ENCODE results near the gene KCTD1. TPM values are rescaled to one million over a fixed set of nuclear protein-coding genes. Genes with fewer than 3 reads are reported as not detected.

The KCTD1 gene
- total and polyA plus RNA-seq, 2 donors (not counting 1 experiment from before 2014, with no cell fraction given): 4.2 to 8.4 TPM

DNA sequence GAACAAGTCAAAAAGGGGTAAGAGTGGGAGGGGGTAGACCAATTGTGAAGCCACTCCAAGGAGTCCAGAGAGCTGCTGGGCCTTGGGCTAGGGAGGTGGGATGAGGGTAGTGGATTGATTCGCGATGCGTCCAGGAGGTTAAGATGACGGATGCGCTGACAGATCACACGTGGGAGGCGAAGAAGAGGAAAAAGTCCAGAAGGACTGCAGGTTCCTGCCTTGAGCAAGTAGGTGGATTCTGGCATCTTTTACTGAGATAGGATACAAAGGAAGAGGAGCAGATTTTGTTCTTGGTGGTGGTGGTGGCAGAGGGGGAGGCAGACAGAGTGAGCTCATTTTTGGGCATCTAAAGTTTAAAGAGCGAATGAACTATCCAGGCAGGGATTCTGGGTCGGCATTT lies 76.5 kb downstream of the KCTD1 start:
- Histone ChIP-seq H3K36me3 (ENCODE audit: control insufficient read depth, insufficient read depth, low read length) (no peaks in the 10 kb centered on the region), H3K9me3 (ENCODE audit: control insufficient read depth, insufficient read depth, low read depth, low read length) (no peaks in the 10 kb centered on the region), H3K4me3 (replicated peaks in 1 of 4; ENCODE audit: control extremely low read depth in 1 of 4, insufficient read depth in 1 of 4, low read depth in 3 of 4, low read length in 4 of 4) (no peak overlapping the region), H2AFZ (ENCODE audit: low read length) (no peak overlapping the region), H3K27ac (ENCODE audit: insufficient read depth, low read length) (no peak overlapping the region), H3K4me2 (ENCODE audit: extremely low read depth, insufficient read depth, low read length) (no peak overlapping the region), H3K4me1 (ENCODE audit: control insufficient read depth, extremely low read depth, insufficient read depth, low read length) (no peaks in the 10 kb centered on the region), H4K20me1 (ENCODE audit: control insufficient read depth, extremely low read depth, insufficient read depth, low read length) (no peaks in the 10 kb centered on the region), H3K27me3 (ENCODE audit: control insufficient read depth, insufficient read depth, low read length) (no peaks in the 10 kb centered on the region), H3K9ac (ENCODE audit: insufficient read depth, low read length) (no peak overlapping the region), H3K79me2 (ENCODE audit: control insufficient read depth, insufficient read depth, low read length) (no peaks in the 10 kb centered on the region)
- no peak for DNase-seq (ENCODE audit: low read depth in 2 of 2)
- TF ChIP-seq EZH2 (IDR thresholded peaks at IDR 0.05; ENCODE audit: low read length, missing control alignments): no peak
- TF ChIP-seq, protein P1, sequence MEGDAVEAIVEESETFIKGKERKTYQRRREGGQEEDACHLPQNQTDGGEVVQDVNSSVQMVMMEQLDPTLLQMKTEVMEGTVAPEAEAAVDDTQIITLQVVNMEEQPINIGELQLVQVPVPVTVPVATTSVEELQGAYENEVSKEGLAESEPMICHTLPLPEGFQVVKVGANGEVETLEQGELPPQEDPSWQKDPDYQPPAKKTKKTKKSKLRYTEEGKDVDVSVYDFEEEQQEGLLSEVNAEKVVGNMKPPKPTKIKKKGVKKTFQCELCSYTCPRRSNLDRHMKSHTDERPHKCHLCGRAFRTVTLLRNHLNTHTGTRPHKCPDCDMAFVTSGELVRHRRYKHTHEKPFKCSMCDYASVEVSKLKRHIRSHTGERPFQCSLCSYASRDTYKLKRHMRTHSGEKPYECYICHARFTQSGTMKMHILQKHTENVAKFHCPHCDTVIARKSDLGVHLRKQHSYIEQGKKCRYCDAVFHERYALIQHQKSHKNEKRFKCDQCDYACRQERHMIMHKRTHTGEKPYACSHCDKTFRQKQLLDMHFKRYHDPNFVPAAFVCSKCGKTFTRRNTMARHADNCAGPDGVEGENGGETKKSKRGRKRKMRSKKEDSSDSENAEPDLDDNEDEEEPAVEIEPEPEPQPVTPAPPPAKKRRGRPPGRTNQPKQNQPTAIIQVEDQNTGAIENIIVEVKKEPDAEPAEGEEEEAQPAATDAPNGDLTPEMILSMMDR (conservative IDR thresholded peaks at IDR 0.05 in 1 of 2, IDR thresholded peaks at IDR 0.05 in 1 of 2; ENCODE audit: low read depth in 1 of 2, low read length in 2 of 2): no peak

DNA sequence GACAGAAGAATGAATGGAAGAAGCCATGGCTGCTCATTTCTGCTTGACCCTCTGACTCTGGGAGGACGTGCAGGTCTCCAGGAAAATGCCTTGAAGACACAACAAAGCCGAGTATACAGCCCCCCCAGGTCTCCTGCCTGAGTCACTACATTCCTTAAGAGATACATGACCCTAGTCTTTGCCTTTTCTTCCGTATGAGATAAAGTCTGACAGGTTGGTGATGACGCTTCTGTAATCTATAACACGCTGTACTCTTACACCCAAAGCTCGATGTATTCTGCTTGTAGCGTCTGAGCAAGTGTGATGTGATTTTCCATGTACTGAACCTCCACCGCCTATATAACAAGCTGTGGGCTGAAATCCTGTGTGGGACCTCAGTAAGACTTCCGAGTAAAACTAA lies 77.3 kb downstream of the KCTD1 start:
- Histone ChIP-seq H3K9ac (ENCODE audit: insufficient read depth, low read length) (no peak overlapping the region), H3K9me3 (ENCODE audit: control insufficient read depth, insufficient read depth, low read depth, low read length) (no peaks in the 10 kb centered on the region), H3K4me3 (replicated peaks in 1 of 4; ENCODE audit: control extremely low read depth in 1 of 4, insufficient read depth in 1 of 4, low read depth in 3 of 4, low read length in 4 of 4) (no peak overlapping the region), H3K27me3 (ENCODE audit: control insufficient read depth, insufficient read depth, low read length) (no peaks in the 10 kb centered on the region), H3K27ac (ENCODE audit: insufficient read depth, low read length) (no peak overlapping the region), H3K79me2 (ENCODE audit: control insufficient read depth, insufficient read depth, low read length) (no peaks in the 10 kb centered on the region), H2AFZ (ENCODE audit: low read length) (no peak overlapping the region), H4K20me1 (ENCODE audit: control insufficient read depth, extremely low read depth, insufficient read depth, low read length) (no peaks in the 10 kb centered on the region), H3K4me2 (ENCODE audit: extremely low read depth, insufficient read depth, low read length) (no peak overlapping the region), H3K36me3 (ENCODE audit: control insufficient read depth, insufficient read depth, low read length) (no peaks in the 10 kb centered on the region), H3K4me1 (ENCODE audit: control insufficient read depth, extremely low read depth, insufficient read depth, low read length) (no peaks in the 10 kb centered on the region)
- DNase-seq (ENCODE audit: low read depth in 2 of 2): peak in 1 of 2 donors; percentile 77
- TF ChIP-seq EZH2 (IDR thresholded peaks at IDR 0.05; ENCODE audit: low read length, missing control alignments): no peak
- TF ChIP-seq, protein P1 (conservative IDR thresholded peaks at IDR 0.05 in 1 of 2, IDR thresholded peaks at IDR 0.05 in 1 of 2; ENCODE audit: low read depth in 1 of 2, low read length in 2 of 2): no peak

DNA sequence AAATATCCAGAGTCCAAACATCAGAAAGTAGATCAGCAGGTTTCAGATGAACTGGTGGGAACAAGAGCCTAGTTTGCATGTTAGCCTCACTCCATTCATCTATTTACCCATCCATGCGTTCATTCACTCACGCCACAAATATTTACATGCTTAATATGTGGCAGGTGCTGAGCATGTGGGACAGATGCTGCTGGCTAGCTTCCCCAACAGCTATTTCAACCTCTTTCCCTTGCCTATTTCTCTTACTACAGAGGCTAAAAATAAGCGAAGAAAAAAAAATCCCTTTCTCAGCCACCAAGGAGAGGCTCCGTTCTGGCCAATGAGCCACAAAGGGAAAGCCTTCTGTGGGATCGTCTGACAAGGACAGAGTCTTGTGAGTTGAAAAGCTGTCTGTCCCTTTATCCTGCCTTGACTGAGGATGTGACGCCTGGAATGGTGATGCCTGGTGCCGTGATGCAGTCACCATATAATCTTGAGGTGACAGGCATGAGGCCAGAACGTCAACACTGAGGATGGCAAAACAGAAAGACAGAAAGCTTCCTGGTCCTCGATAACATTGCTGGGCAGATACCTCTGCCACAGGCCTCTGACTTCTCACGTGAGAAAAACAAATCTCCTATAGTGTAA lies 78.2 kb downstream of the KCTD1 start:
- no peak overlapping the region for H3K27ac ChIP-seq (ENCODE audit: insufficient read depth, low read length)
- no peaks in the 10 kb centered on the region for H3K9me3 ChIP-seq (ENCODE audit: control insufficient read depth, insufficient read depth, low read depth, low read length)
- no peaks in the 10 kb centered on the region for H3K79me2 ChIP-seq (ENCODE audit: control insufficient read depth, insufficient read depth, low read length)
- no peak overlapping the region for H2AFZ ChIP-seq (ENCODE audit: low read length)
- peak overlapping the region; percentile 3 for H3K4me2 ChIP-seq (ENCODE audit: extremely low read depth, insufficient read depth, low read length)
- no peaks in the 10 kb centered on the region for H4K20me1 ChIP-seq (ENCODE audit: control insufficient read depth, extremely low read depth, insufficient read depth, low read length)
- DNase-seq (ENCODE audit: low read depth in 2 of 2): peak; percentile 36 to 64
- no peaks in the 10 kb centered on the region for H3K4me1 ChIP-seq (ENCODE audit: control insufficient read depth, extremely low read depth, insufficient read depth, low read length)
- H3K9ac ChIP-seq (ENCODE audit: insufficient read depth, low read length): no peak overlapping the region
- no peak overlapping the region for H3K4me3 ChIP-seq (replicated peaks in 1 of 4; ENCODE audit: control extremely low read depth in 1 of 4, insufficient read depth in 1 of 4, low read depth in 3 of 4, low read length in 4 of 4)
- no peaks in the 10 kb centered on the region for H3K27me3 ChIP-seq (ENCODE audit: control insufficient read depth, insufficient read depth, low read length)
- no peak for TF ChIP-seq EZH2 (IDR thresholded peaks at IDR 0.05; ENCODE audit: low read length, missing control alignments)
- TF ChIP-seq, protein P1 (conservative IDR thresholded peaks at IDR 0.05 in 1 of 2, IDR thresholded peaks at IDR 0.05 in 1 of 2; ENCODE audit: low read depth in 1 of 2, low read length in 2 of 2): no peak
- no peaks in the 10 kb centered on the region for H3K36me3 ChIP-seq (ENCODE audit: control insufficient read depth, insufficient read depth, low read length)

Measured in fibroblast of lung (primary cell).